ENCODE results near the gene RAB3IL1. TPM values are rescaled to one million over a fixed set of nuclear protein-coding genes. Genes with fewer than 3 reads are reported as not detected.

The RAB3IL1 gene
- total RNA-seq, 4 donors from 2014 or later, result 6.5 to 27.7 (median 15.2) TPM

DNA sequence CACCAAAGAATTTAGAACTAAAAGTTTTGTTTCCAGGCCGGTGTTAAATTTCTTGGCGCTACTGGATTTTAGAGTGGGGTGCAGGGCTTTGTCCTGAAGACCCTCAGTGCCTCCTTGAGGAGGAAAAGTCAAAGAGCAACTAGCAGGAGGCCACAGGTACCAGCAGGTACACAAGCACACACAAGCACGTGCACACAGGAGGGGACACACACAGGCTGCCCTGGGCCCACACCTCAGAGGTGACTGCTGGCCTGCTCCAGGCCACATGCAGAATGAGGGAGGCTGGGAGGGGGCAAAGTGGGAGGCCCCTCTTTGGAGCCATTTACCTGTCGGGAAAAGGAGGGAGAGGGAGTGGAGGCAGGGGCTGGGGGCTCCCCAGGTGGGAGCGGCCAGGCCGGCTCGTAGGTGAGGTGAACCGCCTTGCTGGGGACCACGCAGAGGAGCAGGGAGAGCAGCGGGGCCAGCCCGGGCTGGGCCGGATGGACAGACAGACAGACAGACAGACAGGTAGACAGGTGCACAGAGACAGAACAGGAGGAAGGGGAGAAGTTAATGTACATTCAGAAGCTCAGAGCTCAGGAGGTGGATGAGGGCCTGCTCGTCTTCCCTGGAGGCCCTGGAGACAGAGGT, 12.2 kb downstream of the RAB3IL1 start:
- no peak for DNase-seq
- 96% methylated on average over 13 of the region's 13 CpGs for WGBS, 2 donors
- Histone ChIP-seq H3K9me3 (no peaks in the 10 kb centered on the region), H3K27ac (no peak overlapping the region), H3K4me1 (peaks cover 4 to 14% of the 10 kb centered on the region in 2 donors), H3K36me3 (peaks cover 0 to 8% of the 10 kb centered on the region in 2 donors), H3K4me3 (replicated peaks in 1 of 3) (no peak overlapping the region), H3K27me3 (no peaks in the 10 kb centered on the region)
- no peak for TF ChIP-seq POLR2A (IDR thresholded peaks at IDR 0.05)
- TF ChIP-seq, protein P1, sequence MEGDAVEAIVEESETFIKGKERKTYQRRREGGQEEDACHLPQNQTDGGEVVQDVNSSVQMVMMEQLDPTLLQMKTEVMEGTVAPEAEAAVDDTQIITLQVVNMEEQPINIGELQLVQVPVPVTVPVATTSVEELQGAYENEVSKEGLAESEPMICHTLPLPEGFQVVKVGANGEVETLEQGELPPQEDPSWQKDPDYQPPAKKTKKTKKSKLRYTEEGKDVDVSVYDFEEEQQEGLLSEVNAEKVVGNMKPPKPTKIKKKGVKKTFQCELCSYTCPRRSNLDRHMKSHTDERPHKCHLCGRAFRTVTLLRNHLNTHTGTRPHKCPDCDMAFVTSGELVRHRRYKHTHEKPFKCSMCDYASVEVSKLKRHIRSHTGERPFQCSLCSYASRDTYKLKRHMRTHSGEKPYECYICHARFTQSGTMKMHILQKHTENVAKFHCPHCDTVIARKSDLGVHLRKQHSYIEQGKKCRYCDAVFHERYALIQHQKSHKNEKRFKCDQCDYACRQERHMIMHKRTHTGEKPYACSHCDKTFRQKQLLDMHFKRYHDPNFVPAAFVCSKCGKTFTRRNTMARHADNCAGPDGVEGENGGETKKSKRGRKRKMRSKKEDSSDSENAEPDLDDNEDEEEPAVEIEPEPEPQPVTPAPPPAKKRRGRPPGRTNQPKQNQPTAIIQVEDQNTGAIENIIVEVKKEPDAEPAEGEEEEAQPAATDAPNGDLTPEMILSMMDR (IDR thresholded peaks at IDR 0.05), result no peak
- intact Hi-C loops (cut with DNase I), result no loop called here

DNA sequence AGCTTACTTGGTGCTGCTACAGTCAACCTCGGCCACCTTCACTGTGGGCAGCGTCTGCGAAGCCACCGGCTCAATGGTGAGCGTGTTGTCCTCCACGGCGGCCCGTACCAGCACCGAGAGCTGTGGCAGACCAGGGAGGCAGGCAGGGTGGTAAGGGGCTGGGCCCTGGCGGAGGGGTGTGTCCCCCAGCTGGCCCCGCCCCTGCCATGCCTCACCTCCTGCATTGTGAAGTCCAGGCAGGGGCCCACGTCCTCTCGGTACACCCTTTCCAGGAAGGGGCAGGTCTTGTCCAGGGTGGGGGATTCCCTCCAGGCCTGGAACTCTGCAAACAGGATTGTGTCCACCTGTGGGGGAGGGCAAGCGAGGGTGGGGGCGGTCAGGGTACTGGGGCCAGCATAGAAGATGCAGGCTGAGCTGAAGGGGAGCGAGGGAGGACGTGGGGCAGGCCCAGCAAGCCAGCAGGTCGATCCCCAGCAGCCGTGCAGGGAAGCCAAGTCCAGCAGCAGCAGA, 12.8 kb downstream of the RAB3IL1 start:
- WGBS, 2 donors, result 54 to 73% methylated on average over 6 to 19 of the region's 19 CpGs
- no peaks in the 10 kb centered on the region for H3K27me3 ChIP-seq
- H3K4me1 ChIP-seq, result peaks cover 4 to 14% of the 10 kb centered on the region in 2 donors
- DNase-seq, result peak; percentile 56 to 57
- intact Hi-C loops (cut with DNase I), result loop anchor here (5.0 kb wide), 1 partner anchor 43 kb away; no protein-coding TSS in a partner anchor
- peaks cover 0 to 8% of the 10 kb centered on the region in 2 donors for H3K36me3 ChIP-seq
- H3K9me3 ChIP-seq, result no peaks in the 10 kb centered on the region
- no peak overlapping the region for H3K4me3 ChIP-seq (replicated peaks in 1 of 3)
- TF ChIP-seq, protein P1 (IDR thresholded peaks at IDR 0.05), result no peak
- TF ChIP-seq POLR2A (IDR thresholded peaks at IDR 0.05), result no peak
- H3K27ac ChIP-seq, result no peak overlapping the region

DNA sequence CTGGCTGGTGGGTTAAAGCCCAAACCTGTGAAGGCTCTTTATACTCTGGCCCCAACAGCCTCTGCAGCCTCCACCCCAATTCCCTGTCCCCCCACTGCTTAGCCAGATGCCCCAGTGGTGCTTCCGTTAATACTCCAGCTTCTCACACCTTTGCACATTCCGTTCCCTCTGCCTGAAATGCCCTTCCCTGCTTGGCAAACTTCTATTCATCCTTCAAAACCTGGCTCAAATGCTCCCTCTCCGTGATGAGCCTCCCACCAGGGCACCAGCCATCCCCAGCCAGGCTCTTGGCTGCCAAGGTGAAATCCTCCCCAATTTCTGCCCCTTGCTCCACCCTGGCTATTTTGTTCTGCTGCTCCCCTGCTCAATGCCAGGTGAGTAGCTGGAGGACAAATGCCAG, 13.5 kb downstream of the RAB3IL1 start:
- Histone ChIP-seq H3K36me3 (peaks cover 0 to 8% of the 10 kb centered on the region in 2 donors), H3K9me3 (no peaks in the 10 kb centered on the region), H3K27me3 (no peaks in the 10 kb centered on the region), H3K4me1 (peaks cover 4 to 6% of the 10 kb centered on the region in 2 donors), H3K27ac (no peak overlapping the region), H3K4me3 (replicated peaks in 1 of 3) (no peak overlapping the region)
- intact Hi-C loops (cut with DNase I), result loop anchor here (5.0 kb wide), 1 partner anchor 43 kb away; no protein-coding TSS in a partner anchor
- TF ChIP-seq POLR2A (IDR thresholded peaks at IDR 0.05), result no peak
- TF ChIP-seq, protein P1 (IDR thresholded peaks at IDR 0.05), result no peak
- WGBS, 2 donors, result 97 to 100% methylated on average over 3 of the region's 3 CpGs
- no peak for DNase-seq

DNA sequence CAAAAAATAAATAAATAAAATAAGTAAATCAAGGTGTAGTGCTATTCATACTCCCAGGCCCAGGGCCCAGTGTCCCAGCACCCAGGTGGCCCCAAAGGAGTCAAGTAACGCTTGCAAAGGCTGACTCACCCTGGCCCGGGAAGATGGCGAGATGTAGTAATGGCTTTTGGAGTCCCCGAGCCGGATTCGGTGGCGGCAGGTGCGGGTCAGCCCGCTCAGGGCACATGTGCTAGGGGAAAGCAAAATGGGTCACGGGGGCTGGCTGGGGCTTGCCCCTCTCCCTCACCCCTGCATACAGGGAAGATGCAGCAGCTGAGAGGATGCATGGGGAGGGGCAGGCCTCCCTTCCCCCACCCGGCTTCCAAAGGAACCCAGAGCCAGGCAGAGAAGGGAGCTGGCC, 15.1 kb downstream of the RAB3IL1 start:
- intact Hi-C loops (cut with DNase I), result loop anchor here (5.0 kb wide), 1 partner anchor 45 kb away; no protein-coding TSS in a partner anchor
- Histone ChIP-seq H3K27me3 (no peaks in the 10 kb centered on the region), H3K27ac (no peak overlapping the region), H3K4me1 (no peaks in the 10 kb centered on the region), H3K4me3 (replicated peaks in 1 of 3) (no peak overlapping the region), H3K9me3 (no peaks in the 10 kb centered on the region), H3K36me3 (peaks cover 0 to 8% of the 10 kb centered on the region in 2 donors)
- DNase-seq, result no peak
- TF ChIP-seq, protein P1 (IDR thresholded peaks at IDR 0.05), result no peak
- no peak for TF ChIP-seq POLR2A (IDR thresholded peaks at IDR 0.05)
- WGBS, 2 donors, result 86 to 90% methylated on average over 11 of the region's 11 CpGs

DNA sequence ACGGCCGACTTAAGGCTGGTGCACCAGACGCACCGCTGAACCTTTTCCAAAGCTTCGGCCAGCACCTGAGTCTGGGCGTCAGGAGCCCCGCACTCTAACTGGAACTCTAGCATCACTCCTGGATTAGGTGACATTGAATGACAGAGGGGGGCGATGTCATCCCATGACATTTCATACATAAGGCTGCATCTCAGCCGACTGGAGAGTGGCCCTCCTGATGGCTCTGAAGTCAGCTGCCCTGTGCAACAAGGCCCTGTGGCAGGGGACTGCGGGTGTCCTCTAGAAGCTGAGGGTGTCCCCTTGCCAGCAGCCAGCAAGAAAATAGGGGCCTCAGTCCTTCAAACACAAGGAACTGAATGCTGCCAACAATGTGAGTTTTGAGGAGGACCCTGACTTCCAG, 16.0 kb downstream of the RAB3IL1 start:
- Histone ChIP-seq H3K4me1 (no peaks in the 10 kb centered on the region), H3K36me3 (peaks cover 0 to 8% of the 10 kb centered on the region in 2 donors), H3K4me3 (replicated peaks in 1 of 3) (no peak overlapping the region), H3K27ac (no peak overlapping the region), H3K27me3 (no peaks in the 10 kb centered on the region), H3K9me3 (no peaks in the 10 kb centered on the region)
- WGBS, 2 donors, result 83 to 94% methylated on average over 7 to 10 of the region's 10 CpGs
- intact Hi-C loops (cut with DNase I), result loop anchor here (5.0 kb wide), 1 partner anchor 46 kb away; no protein-coding TSS in a partner anchor
- no peak for DNase-seq
- no peak for TF ChIP-seq POLR2A (IDR thresholded peaks at IDR 0.05)
- TF ChIP-seq, protein P1 (IDR thresholded peaks at IDR 0.05), result no peak
